Neural cell (in vitro differentiated cells): ENCODE data around the gene ARF1.

Experiments
- CTCF ChIP-seq: fragments of 450-650 bp; IDR thresholded peaks from 2 replicates; pipeline ENCODE4 v1.5.1; 2014; ENCODE audit warnings: antibody characterized with exemption, mild to moderate bottlenecking, moderate library complexity; ENCODE audit not compliant: poor library complexity, severe bottlenecking
- EP300 ChIP-seq: fragments of 450-650 bp; conservative IDR thresholded peaks from 2 replicates; pipeline ENCODE4 v1.6.1; 2014; ENCODE audit warnings: antibody characterized with exemption, mild to moderate bottlenecking, moderate library complexity; ENCODE audit not compliant: poor library complexity, severe bottlenecking
- EZH2 ChIP-seq: fragments of 200-600, 300-800 bp; shearing (Covaris generic), sonication (generic); IDR thresholded peaks from 2 replicates; pipeline ENCODE4 v1.6.1; 2014; ENCODE audit warnings: antibody characterized with exemption, low read length, borderline replicate concordance, mild to moderate bottlenecking; ENCODE audit not compliant: insufficient read depth, poor library complexity, severe bottlenecking
- MXI1 ChIP-seq: fragments of 450-650 bp; conservative IDR thresholded peaks from 2 replicates; pipeline ENCODE4 v1.6.1; 2014; ENCODE audit warnings: antibody characterized with exemption, mild to moderate bottlenecking; ENCODE audit not compliant: poor library complexity, severe bottlenecking
- POLR2AphosphoS5 ChIP-seq: IDR thresholded peaks from 2 replicates; pipeline ENCODE4 v1.6.1; 2012
- RAD21 ChIP-seq: fragments of 450-650 bp; conservative IDR thresholded peaks from 2 replicates; pipeline ENCODE4 v1.6.1; 2014; ENCODE audit warnings: antibody characterized with exemption, mild to moderate bottlenecking, moderate library complexity
- REST ChIP-seq: IDR thresholded peaks from 2 replicates; pipeline ENCODE4 v1.6.1; 2012; ENCODE audit warnings: borderline replicate concordance
- TAF1 ChIP-seq: IDR thresholded peaks from 2 replicates; pipeline ENCODE4 v1.6.1; 2012; ENCODE audit warnings: low read depth

- peak; percentile 32 for TF ChIP-seq CTCF
- no peak for TF ChIP-seq EZH2
- peak; percentile 20 for TF ChIP-seq RAD21
- TF ChIP-seq MXI1: peak; percentile 86
- peak; percentile 81 for TF ChIP-seq REST
- TF ChIP-seq POLR2AphosphoS5: peak; percentile 100
- TF ChIP-seq EP300: peak; percentile 76
- TF ChIP-seq TAF1: peak; percentile 62
Observed at GRCh38 chr1:228109073-228109961, 26.8 kb downstream of the ARF1 start, which contains the start of gene MRPL55.
